ENCODE data around the gene SLC9A9. TPM values are rescaled to one million over a fixed set of nuclear protein-coding genes. Genes with fewer than 3 reads are reported as not detected.
"Not testable (repeated sequence)": the region's sequence is repeated elsewhere in the genome, so short reads cannot be mapped to it uniquely, and the experiment has no call there.

Gene SLC9A9
- total and polyA plus RNA-seq, 9 donors = 9.6 to 18.3 (median 11.2) TPM

- no peaks in the 10 kb centered on the region for H3K27me3 ChIP-seq (ENCODE audit: control insufficient read depth, insufficient read depth, low read length)
- no peak overlapping the region for H3K27ac ChIP-seq (ENCODE audit: low read length)
- H3K36me3 ChIP-seq (ENCODE audit: control insufficient read depth, insufficient read depth, low read length) = no peaks in the 10 kb centered on the region
- no peak overlapping the region for H3K4me3 ChIP-seq (ENCODE audit: low read length)
- H3K9me3 ChIP-seq (replicated peaks; ENCODE audit: control insufficient read depth, low read depth, low read length) = no peaks in the 10 kb centered on the region
- 77% methylated on average over 1 of the region's 4 CpGs for WGBS (ENCODE audit: insufficient coverage)
- peaks cover 3% of the 10 kb centered on the region for H3K4me1 ChIP-seq (ENCODE audit: control insufficient read depth, insufficient read depth, low read length)
- no peak for DNase-seq
Observed at GRCh38 chr3:143295201-143296080, 552.8 kb downstream of the SLC9A9 start.

- H3K36me3 ChIP-seq (ENCODE audit: control insufficient read depth, insufficient read depth, low read length) = no peaks in the 10 kb centered on the region
- DNase-seq = peak; percentile 6
- H3K9me3 ChIP-seq (replicated peaks; ENCODE audit: control insufficient read depth, low read depth, low read length) = no peaks in the 10 kb centered on the region
- WGBS (ENCODE audit: insufficient coverage) = no CpG with 5 or more reads among the region's 5 CpGs
- H3K27ac ChIP-seq (ENCODE audit: low read length) = no peak overlapping the region
- no peak overlapping the region for H3K4me3 ChIP-seq (ENCODE audit: low read length)
- H3K27me3 ChIP-seq (ENCODE audit: control insufficient read depth, insufficient read depth, low read length) = no peaks in the 10 kb centered on the region
- peaks cover 3% of the 10 kb centered on the region for H3K4me1 ChIP-seq (ENCODE audit: control insufficient read depth, insufficient read depth, low read length)
Observed at GRCh38 chr3:143294188-143294587, 554.1 kb downstream of the SLC9A9 start.

- no peaks in the 10 kb centered on the region for H3K27me3 ChIP-seq (ENCODE audit: control insufficient read depth, insufficient read depth, low read length)
- WGBS (ENCODE audit: insufficient coverage) = 0% methylated on average over 1 of the region's 3 CpGs
- no peak overlapping the region for H3K4me3 ChIP-seq (ENCODE audit: low read length)
- DNase-seq = peak; percentile 59
- no peaks in the 10 kb centered on the region for H3K36me3 ChIP-seq (ENCODE audit: control insufficient read depth, insufficient read depth, low read length)
- H3K27ac ChIP-seq (ENCODE audit: low read length) = no peak overlapping the region
- peaks cover 3% of the 10 kb centered on the region for H3K4me1 ChIP-seq (ENCODE audit: control insufficient read depth, insufficient read depth, low read length)
- no peaks in the 10 kb centered on the region for H3K9me3 ChIP-seq (replicated peaks; ENCODE audit: control insufficient read depth, low read depth, low read length)
Observed at GRCh38 chr3:143291836-143292447, 556.3 kb downstream of the SLC9A9 start.

- peaks cover 3% of the 10 kb centered on the region for H3K4me1 ChIP-seq (ENCODE audit: control insufficient read depth, insufficient read depth, low read length)
- no peaks in the 10 kb centered on the region for H3K36me3 ChIP-seq (ENCODE audit: control insufficient read depth, insufficient read depth, low read length)
- H3K4me3 ChIP-seq (ENCODE audit: low read length) = no peak overlapping the region
- H3K9me3 ChIP-seq (replicated peaks; ENCODE audit: control insufficient read depth, low read depth, low read length) = no peaks in the 10 kb centered on the region
- no peak for DNase-seq
- no peaks in the 10 kb centered on the region for H3K27me3 ChIP-seq (ENCODE audit: control insufficient read depth, insufficient read depth, low read length)
- no peak overlapping the region for H3K27ac ChIP-seq (ENCODE audit: low read length)
- 83% methylated on average over 2 of the region's 2 CpGs for WGBS (ENCODE audit: insufficient coverage)
Observed at GRCh38 chr3:143288944-143289343, 559.3 kb downstream of the SLC9A9 start.

- Histone ChIP-seq H3K27ac (ENCODE audit: low read length) (no peak overlapping the region), H3K27me3 (ENCODE audit: control insufficient read depth, insufficient read depth, low read length) (no peaks in the 10 kb centered on the region), H3K4me1 (ENCODE audit: control insufficient read depth, insufficient read depth, low read length) (peaks cover 3% of the 10 kb centered on the region), H3K9me3 (replicated peaks; ENCODE audit: control insufficient read depth, low read depth, low read length) (no peaks in the 10 kb centered on the region), H3K4me3 (ENCODE audit: low read length) (no peak overlapping the region), H3K36me3 (ENCODE audit: control insufficient read depth, insufficient read depth, low read length) (no peaks in the 10 kb centered on the region)
- WGBS (ENCODE audit: insufficient coverage) = no CpG with 5 or more reads among the region's 2 CpGs
- DNase-seq = no peak
Observed at GRCh38 chr3:143287403-143287802, 560.9 kb downstream of the SLC9A9 start.

- DNase-seq = no peak
- no peak overlapping the region for H3K27ac ChIP-seq (ENCODE audit: low read length)
- no peaks in the 10 kb centered on the region for H3K27me3 ChIP-seq (ENCODE audit: control insufficient read depth, insufficient read depth, low read length)
- no peaks in the 10 kb centered on the region for H3K4me1 ChIP-seq (ENCODE audit: control insufficient read depth, insufficient read depth, low read length)
- H3K9me3 ChIP-seq (replicated peaks; ENCODE audit: control insufficient read depth, low read depth, low read length) = no peaks in the 10 kb centered on the region
- H3K4me3 ChIP-seq (ENCODE audit: low read length) = no peak overlapping the region
- H3K36me3 ChIP-seq (ENCODE audit: control insufficient read depth, insufficient read depth, low read length) = no peaks in the 10 kb centered on the region
- 96% methylated on average over 3 of the region's 3 CpGs for WGBS (ENCODE audit: insufficient coverage)
Observed at GRCh38 chr3:143286392-143287010, 561.8 kb downstream of the SLC9A9 start.

- peaks cover 2% of the 10 kb centered on the region for H3K9me3 ChIP-seq (replicated peaks; ENCODE audit: control insufficient read depth, low read depth, low read length)
- H3K4me3 ChIP-seq (ENCODE audit: low read length) = no peak overlapping the region
- no peak for DNase-seq
- no CpG with 5 or more reads among the region's 4 CpGs for WGBS (ENCODE audit: insufficient coverage)
- no peaks in the 10 kb centered on the region for H3K4me1 ChIP-seq (ENCODE audit: control insufficient read depth, insufficient read depth, low read length)
- H3K36me3 ChIP-seq (ENCODE audit: control insufficient read depth, insufficient read depth, low read length) = no peaks in the 10 kb centered on the region
- H3K27ac ChIP-seq (ENCODE audit: low read length) = no peak overlapping the region
- H3K27me3 ChIP-seq (ENCODE audit: control insufficient read depth, insufficient read depth, low read length) = no peaks in the 10 kb centered on the region
Observed at GRCh38 chr3:143283432-143284128, 564.7 kb downstream of the SLC9A9 start.

GRCh38 chr3:143280984-143281383 lies 567.3 kb downstream of the SLC9A9 start:
- DNase-seq = no peak
- no CpG with 5 or more reads among the region's 2 CpGs for WGBS (ENCODE audit: insufficient coverage)
- Histone ChIP-seq H3K27me3 (ENCODE audit: control insufficient read depth, insufficient read depth, low read length) (no peaks in the 10 kb centered on the region), H3K36me3 (ENCODE audit: control insufficient read depth, insufficient read depth, low read length) (no peaks in the 10 kb centered on the region), H3K4me3 (ENCODE audit: low read length) (no peak overlapping the region), H3K4me1 (ENCODE audit: control insufficient read depth, insufficient read depth, low read length) (no peaks in the 10 kb centered on the region), H3K27ac (ENCODE audit: low read length) (no peak overlapping the region), H3K9me3 (replicated peaks; ENCODE audit: control insufficient read depth, low read depth, low read length) (peaks cover 2% of the 10 kb centered on the region)

GRCh38 chr3:143279567-143279966 lies 568.7 kb downstream of the SLC9A9 start:
- DNase-seq; H3K36me3 ChIP-seq (ENCODE audit: control insufficient read depth, insufficient read depth, low read length); H3K27ac ChIP-seq (ENCODE audit: low read length); H3K9me3 ChIP-seq (replicated peaks; ENCODE audit: control insufficient read depth, low read depth, low read length); H3K4me1 ChIP-seq (ENCODE audit: control insufficient read depth, insufficient read depth, low read length); H3K4me3 ChIP-seq (ENCODE audit: low read length); H3K27me3 ChIP-seq (ENCODE audit: control insufficient read depth, insufficient read depth, low read length): not testable (repeated sequence)
- WGBS (ENCODE audit: insufficient coverage) = 100% methylated on average over 1 of the region's 5 CpGs

GRCh38 chr3:143278721-143279120 lies 569.5 kb downstream of the SLC9A9 start:
- H3K4me1 ChIP-seq (ENCODE audit: control insufficient read depth, insufficient read depth, low read length) = no peaks in the 10 kb centered on the region
- no peak overlapping the region for H3K4me3 ChIP-seq (ENCODE audit: low read length)
- 76% methylated on average over 1 of the region's 1 CpG for WGBS (ENCODE audit: insufficient coverage)
- H3K9me3 ChIP-seq (replicated peaks; ENCODE audit: control insufficient read depth, low read depth, low read length) = peaks cover 2% of the 10 kb centered on the region
- no peak overlapping the region for H3K27ac ChIP-seq (ENCODE audit: low read length)
- no peaks in the 10 kb centered on the region for H3K36me3 ChIP-seq (ENCODE audit: control insufficient read depth, insufficient read depth, low read length)
- no peak for DNase-seq
- H3K27me3 ChIP-seq (ENCODE audit: control insufficient read depth, insufficient read depth, low read length) = no peaks in the 10 kb centered on the region
